Stimulated activated naive CD4-positive, alpha-beta T cell (primary cell): ENCODE data around the gene LRRIQ3.

Experiments used
- DNase-seq, 6 experiments: peaks; one replicate each; lab custom pipeline; 2025; lab: John Stamatoyannopoulos, UW

Gene LRRIQ3

DNA sequence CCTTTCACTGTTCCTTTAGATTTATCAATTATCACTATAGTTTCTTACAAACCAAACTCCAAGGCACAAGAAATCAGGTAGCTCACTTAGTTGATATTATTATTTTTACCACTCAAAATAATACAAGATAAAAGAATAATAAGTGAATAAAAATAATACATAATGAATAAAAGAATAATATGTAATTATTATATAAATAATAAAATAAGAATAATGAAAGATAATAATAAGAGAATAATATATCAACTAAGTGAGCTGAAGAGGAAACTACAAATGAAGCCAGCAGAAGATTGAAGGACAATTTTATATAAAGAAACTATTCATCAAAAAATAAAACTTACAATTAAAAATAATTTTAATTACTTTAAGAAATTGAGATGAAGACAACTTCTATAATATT is 90.6 kb downstream of the LRRIQ3 start:
- DNase-seq = no peak

DNA sequence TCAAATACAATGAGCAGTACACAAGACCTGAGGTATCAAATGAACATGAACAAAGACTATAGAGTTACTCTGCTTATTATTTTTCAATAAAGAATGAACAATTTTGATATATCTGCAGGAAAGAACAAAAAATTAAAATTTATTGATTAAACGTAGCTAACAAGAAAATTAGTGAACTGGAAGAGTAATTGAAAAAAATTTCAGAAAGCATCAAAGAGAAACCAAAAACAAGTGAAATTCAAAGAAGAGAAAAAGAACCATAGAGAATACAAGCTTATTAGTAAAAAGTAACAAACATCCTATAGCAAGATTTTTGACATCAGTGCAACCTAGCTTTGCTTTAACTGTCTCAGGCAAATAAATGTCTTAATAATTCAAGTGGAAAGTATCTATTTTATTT is 106.6 kb downstream of the LRRIQ3 start:
- no peak for DNase-seq

DNA sequence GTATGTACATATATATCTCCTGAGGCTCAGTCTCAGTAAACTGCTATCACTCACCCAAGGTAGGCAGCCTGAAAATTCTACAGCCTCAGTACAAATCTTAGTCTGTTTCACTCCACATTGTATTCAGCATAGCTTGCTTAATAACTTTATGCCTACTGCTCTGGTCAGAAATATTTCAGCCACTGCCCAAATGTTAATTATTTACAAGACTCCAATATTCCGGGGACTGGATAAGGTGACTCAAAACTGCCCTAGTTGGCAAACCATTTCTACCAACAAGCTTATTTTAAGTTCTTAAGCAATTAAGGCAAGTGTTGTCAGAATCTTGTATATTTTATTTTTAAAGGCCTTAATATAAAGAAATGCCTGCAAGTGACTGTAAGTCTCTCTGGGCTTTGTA is 114.8 kb downstream of the LRRIQ3 start:
- DNase-seq = no peak

DNA sequence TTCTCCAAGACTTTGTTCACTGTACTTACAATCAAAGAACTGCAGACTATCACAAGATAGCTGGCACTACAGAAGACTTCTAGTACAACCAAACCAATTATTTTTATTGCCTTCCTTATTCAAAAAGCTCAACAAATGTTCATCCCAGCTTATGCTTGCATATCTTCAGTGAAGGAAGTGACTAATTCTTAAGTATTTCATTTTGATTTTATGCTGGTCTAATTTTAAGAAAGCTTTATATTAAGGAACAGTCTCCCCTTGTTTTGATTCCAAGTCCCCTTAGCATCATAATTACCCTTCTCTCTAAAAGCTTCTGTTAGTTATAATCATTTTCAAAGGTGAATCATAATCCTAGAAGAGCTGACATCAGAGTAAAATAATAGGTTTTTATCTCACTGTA is 132.9 kb downstream of the LRRIQ3 start:
- no peak for DNase-seq

DNA sequence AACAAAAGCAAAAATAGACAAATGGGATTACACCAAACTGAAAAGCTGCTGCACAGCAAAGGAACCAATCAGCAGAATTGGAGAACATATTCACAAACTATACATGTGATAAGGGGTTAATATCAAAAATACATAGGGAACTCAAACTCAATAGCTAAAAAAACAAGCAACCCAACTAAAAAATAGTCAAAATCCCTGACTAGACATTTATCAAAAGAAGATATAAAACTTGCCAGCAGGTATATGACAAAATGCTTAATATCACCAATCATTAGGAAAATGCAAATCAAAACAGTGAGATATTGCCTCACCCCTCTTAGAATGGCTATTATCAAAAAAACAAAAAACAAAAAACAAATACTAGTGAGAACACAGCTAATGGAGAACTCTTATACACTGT is 140.3 kb downstream of the LRRIQ3 start:
- no peak for DNase-seq

DNA sequence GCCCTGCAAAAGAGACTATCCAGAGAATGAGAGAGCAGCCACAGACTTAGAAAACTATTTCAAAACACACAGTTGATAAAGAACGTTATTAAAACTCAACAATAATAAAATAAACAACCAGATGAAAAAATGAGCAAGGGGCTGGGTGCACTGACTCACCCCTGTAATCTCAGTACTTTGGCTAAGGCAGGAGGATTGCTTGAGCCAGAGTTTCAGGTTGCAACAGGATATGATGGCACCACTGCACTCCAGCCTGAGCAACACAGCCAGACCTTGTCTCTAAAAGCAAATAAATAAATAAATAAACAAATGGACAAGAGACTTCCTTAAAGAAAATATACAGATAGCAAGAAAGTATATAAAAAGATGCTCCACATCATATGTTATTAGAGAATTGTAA is 144.6 kb downstream of the LRRIQ3 start:
- DNase-seq = no peak

DNA sequence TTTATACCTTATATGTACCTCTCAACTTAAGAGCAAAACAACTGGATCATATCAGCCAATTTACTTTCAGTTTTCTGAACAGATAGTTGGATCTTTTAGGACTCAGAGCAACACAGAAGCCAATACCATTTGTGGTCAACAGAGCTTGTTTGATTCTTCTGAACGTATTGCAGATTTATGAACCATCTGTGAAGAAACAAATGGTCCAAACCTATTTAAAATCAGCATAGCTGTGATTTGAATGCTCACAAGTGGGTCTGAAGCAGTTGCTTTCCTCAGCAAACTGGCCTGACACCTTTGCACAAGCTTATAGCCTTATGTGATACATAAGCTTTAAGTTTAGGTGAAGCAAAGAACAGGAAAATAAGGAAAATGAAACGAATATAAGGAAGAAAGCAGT is 147.6 kb downstream of the LRRIQ3 start:
- DNase-seq = no peak

DNA sequence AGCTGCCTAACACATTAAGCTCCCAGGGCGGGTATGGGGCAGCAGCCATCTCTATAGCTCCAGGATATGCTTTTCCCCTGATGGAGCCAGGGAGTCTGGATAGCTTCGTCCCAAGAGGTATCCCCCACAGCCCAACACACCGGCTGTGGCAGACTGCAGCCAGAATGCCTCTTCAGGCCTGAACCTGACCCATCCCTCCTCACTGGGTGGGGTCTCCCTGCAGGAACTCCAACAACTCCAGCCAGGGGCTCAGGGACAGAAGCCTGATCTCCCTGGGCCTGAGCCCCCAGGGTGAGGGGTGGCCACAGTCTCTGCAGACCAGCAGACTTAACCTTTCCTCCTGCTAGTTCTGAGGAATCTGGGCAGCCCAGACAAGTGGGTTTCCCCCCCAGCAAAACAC is 159.9 kb downstream of the LRRIQ3 start:
- no peak for DNase-seq

DNA sequence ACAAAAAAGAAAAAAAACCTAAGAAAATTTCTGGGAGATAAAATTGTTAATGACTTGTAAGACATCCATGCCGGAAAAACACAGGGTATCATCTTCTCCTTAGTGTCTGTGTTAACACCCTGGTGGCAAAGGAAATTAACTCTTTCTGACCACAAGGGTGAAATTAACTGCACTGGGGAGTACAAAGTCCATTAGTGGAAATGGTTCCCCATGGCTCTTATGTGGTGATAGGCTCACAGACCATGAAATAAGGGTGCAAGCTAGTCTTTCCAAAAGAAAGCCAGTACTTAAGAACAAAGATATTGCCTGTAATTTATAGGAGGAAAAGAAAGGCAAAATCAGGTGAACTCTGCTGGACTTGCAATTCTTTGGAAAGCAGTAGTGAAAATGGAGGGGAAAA is 185.4 kb downstream of the LRRIQ3 start:
- no peak for DNase-seq

DNA sequence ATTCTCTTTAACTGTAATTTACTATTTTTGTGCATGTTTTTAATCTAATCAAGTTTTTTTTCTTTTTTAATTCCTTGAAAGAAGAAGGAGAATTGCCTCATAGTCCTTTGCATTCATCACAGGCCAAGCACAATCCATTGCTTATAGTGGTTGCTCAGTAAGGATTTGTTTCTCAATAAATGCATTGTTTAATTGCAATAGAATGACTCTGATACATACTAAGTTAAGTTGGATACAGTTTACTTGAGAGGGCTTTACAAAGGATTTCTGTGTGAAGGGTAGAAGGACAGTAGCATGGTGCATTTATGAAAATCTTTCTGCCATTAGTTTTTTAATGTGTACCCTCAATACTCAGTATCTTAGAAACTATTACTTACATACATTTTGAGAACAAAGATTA is 186.2 kb downstream of the LRRIQ3 start:
- DNase-seq = no peak

DNA sequence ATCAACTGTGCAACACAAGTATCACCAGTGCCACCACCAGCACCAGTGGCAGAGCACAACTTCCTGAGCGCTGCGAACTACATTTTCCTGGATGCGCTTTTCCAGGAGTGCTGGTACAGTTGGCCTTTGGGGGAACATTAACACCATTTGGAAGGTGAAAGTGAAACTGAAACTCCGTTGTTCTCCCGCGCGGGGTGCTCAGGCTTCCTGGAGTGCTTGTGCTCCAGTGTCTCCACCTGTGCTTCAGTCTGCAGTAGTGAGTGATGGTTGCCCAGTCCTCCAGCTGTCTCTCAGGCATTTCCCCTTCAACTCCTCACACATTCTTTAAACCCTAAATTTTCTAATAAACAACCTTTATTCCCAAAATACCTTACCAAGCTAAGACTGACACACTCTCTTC is 187.8 kb downstream of the LRRIQ3 start:
- no peak for DNase-seq

DNA sequence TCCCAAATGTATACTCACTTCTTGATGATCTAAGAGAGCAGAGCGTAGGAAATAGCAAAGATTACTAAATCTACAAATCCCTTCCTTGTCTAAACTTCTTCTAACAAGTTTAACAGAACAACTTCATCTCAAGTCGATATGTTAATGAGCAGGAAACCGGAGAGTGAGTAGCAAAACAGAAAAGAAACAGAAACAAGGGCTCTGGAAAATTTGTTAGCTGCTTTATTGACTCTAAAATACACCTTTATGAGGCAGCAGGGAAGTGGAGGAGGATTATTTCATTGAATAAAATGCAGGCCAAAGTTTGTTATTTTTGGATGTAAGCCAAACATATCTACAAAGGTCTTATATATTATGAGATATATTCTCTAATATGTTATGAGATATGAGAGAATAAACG is 192.4 kb downstream of the LRRIQ3 start:
- DNase-seq = no peak

DNA sequence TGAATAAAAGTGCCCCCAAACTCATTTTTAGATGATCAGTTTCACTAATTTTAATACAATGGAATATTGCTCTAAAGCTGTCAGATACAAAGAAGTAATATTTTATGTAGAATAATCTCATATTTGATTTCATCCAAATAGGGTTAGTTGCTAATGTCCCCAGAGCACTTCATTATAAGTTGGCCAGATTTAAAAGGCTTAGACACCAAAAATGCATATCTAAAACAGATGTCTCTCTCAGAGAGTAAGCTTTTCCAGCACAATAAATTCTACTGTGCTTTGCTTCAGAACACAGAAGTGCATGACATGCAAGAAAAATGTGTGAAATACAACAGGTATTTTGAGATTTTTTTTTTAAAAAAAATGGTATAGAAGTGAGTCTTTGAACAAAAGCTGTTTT is 194.2 kb downstream of the LRRIQ3 start:
- DNase-seq = no peak

DNA sequence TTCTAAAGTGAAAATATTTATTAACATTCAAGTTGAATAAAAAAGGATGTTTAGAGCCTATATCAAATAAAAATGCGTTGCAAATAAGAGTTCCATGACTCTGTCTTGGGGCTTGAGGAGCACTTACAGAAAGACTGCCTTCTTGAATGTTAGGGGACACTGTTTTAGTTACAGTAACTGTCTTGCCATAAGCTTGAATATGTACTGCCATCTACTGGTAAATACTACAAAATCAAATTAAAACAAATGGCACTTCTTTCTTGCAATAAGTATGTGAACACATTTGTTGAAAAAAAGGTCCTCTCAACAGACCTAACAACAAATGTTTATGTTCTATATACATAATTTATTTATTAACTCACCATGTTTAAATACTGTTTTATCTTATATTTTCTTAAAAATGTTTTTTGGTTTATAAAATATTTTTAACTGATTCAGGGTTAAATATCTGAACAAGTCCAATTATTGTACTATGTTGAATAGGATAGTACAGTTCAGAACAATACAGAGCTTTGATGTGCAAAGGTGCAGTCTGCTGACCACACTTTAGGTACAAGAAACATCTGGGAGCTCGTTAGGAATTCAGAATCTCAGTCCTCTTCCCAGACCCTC is 199.5 kb downstream of the LRRIQ3 start:
- DNase-seq = no peak

DNA sequence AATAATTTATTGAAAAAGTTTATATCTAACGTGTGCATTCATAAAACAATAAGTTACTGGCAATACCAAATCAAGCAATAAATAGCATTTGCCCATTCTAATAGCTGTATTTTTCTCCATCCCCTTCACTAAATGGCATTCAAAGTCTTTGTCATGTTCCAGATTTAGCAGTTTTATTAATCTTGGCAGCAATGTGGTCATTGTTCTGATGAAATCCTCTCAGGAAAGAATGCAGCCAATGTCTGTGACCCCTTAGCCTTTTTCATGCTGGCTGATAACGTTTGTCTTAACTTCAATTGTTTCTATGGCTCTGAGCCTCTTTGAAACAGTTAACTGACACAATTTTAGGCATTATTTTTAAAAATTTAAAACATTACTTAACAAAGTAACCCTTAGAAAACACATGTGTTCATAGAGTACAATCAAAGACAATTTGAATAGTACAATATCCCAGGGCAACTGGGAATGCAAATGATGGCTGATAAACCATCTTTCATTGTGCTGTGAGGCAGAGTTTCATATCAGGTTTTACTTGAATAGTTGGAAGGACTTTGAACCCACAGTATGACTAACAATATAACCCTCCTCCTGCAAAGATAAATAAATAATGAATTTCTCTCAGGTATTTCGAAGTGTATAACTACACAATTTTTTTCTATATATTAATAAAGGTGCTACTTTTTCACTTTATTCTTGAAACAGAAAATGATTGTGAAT is 217.5 kb downstream of the LRRIQ3 start:
- no peak for DNase-seq

DNA sequence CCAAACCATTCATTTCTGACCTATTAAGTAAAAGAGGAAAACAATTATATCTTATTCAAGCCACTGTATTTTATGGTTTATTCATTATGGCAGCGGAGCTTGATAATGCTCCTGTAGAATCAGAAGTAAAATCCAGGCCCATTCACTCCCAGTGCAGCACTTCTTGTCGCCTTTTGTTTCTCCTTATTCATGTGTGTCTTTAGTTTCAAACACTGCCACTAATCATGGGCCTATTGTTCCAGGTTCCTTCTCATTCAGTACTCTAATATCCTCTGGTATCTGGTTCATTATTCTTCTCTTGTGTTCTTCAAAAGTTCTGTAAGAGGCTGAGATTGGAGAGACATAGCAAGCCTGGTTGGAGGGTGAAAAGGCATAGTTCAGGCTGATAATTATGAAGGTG is 218.3 kb downstream of the LRRIQ3 start:
- DNase-seq = no peak

DNA sequence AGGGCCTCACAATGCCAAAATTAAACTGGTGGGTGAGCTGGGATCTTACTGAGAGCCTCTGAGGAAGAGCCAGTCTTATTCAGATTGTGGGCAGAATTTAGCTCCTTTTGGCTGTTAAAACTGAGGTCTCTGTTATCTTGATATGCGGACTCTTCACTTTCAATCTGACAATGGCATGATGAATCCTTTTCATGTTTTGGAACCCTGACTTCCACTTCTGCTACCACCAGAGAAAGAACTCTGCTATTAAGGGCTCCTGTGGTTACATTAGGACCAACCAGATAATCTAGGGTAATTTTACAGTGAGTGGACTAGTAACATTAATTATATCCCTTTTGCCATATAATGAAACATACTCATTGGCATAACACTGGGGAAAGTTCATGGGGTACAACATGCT is 219.0 kb downstream of the LRRIQ3 start:
- no peak for DNase-seq
